Upper lobe of left lung (tissue), 6 donors: ENCODE measurements around the gene TENM4. TPM values are rescaled to one million over a fixed set of nuclear protein-coding genes. Genes with fewer than 3 reads are reported as not detected.

Experiments used
- ATAC-seq, 2 donors: fragments of 200-7000 bp; cut with Tn5 transposase; one replicate each; pipeline ENCODE4 v1.9.1; 2022; ENCODE audit warnings: mild to moderate bottlenecking in 2 of 2, moderate library complexity in 2 of 2; ENCODE audit not compliant: low FRiP score in 2 of 2
- DNase-seq, 2 donors: peaks; one replicate each; pipeline ENCODE4 v3.0.0-alpha.2; 2019 to 2020
- H3K27ac ChIP-seq, 4 donors: fragments of 200-600 bp; sonication (generic); one replicate each; pipeline ENCODE4 v1.5.1; 2016 to 2019
- H3K27me3 ChIP-seq, 4 donors: fragments of 200-600 bp; sonication (generic); one replicate each; pipeline ENCODE4 v1.5.1; 2017 to 2019
- H3K36me3 ChIP-seq, 4 donors: fragments of 200-600 bp; sonication (generic); one replicate each; pipeline ENCODE4 v1.5.1; 2016 to 2019
- H3K4me1 ChIP-seq, 4 donors: fragments of 200-600 bp; sonication (generic); one replicate each; pipeline ENCODE4 v1.5.1; 2018 to 2019
- H3K4me3 ChIP-seq, 4 donors: fragments of 200-600 bp; sonication (generic); one replicate each; pipeline ENCODE4 v1.5.1; 2017 to 2019; ENCODE audit warnings: mild to moderate bottlenecking in 2 of 4, moderate library complexity in 1 of 4
- H3K9me3 ChIP-seq, 4 donors: fragments of 200-600 bp; sonication (generic); one replicate each; pipeline ENCODE4 v1.5.1; 2018 to 2019
- EP300 ChIP-seq, 4 donors: sonication (generic); formaldehyde crosslinking; IDR thresholded peaks; one replicate each; pipeline ENCODE4 v1.5.1; 2017; ENCODE audit warnings: antibody characterized with exemption in 4 of 4, control low read depth in 2 of 4
- POLR2A ChIP-seq, 4 donors: fragments of 450-650 bp; IDR thresholded peaks; one replicate each; pipeline ENCODE4 v1.5.1; 2016 to 2017; ENCODE audit warnings: antibody characterized with exemption in 4 of 4, mild to moderate bottlenecking in 2 of 4
- POLR2AphosphoS5 ChIP-seq, 2 donors: sonication (generic); formaldehyde crosslinking; IDR thresholded peaks; one replicate each; pipeline ENCODE4 v1.5.1; 2017; ENCODE audit warnings: antibody characterized with exemption in 2 of 2
- WGBS, 2 donors: methylation state at CpG; one replicate each; pipeline ENCODE4 v1.1.5; 2017 to 2018; 5-methylcytosine and 5-hydroxymethylcytosine counted together
- total RNA-seq, 6 donors: library from RNA; depleted of rRNA in 4 of 6; stranded (reverse); fragments of >200 nt in 4 of 6; gene quantifications; one replicate each; pipeline versions ENCODE4 v1.1.0 to v1.2.1, GENCODE V29; 2016 to 2021
- TF ChIP-seq, protein P1 (sequence below), 6 experiments: fragments of 450-650 bp in 4 of 6; fragments of 200-600 bp in 2 of 6; sonication (generic) in 2 of 6; IDR thresholded peaks; one replicate each; pipeline ENCODE4 v1.5.1; 2016 to 2019; ENCODE audit warnings: antibody characterized with exemption in 6 of 6
- donor health status: DM: no; HTN: no; CAD: no; lungs with moderate emphysema.
- donor health status: DM: no; HTN: yes; CAD: no; lungs with severe emphysema.

Gene TENM4
- total RNA-seq, 6 donors from 2014 or later, result 0.11 to 20.0 (median 3.7) TPM

DNA sequence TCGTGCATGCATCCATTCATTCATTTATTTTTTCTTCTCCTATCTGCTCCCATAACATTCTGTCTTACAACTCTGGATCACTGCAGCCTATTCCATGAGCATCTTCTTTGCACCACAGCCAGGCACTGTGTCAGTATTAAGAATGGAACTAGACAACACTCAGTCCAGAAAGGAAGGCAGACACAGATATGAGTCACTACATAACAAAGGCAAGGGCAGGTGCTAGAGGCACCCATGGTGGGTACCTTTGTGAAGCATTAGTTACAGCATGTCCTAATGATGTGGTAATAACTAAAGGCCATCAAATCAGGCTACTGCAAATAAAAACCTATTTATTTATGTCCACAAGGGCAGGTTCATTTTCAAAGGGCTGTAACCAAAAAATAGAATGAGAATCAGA lies 28.1 kb downstream of the TENM4 start:
- Histone ChIP-seq H3K36me3 (no peaks in the 10 kb centered on the region), H3K4me3 (no peak overlapping the region), H3K9me3 (peaks cover 0 to 6% (median 0%) of the 10 kb centered on the region in 4 donors), H3K27me3 (no peaks in the 10 kb centered on the region), H3K4me1 (peaks cover 0 to 5% (median 0%) of the 10 kb centered on the region in 4 donors), H3K27ac (no peak overlapping the region)
- TF ChIP-seq EP300 (IDR thresholded peaks at IDR 0.05), result no peak
- TF ChIP-seq POLR2A (IDR thresholded peaks at IDR 0.05), result no peak
- TF ChIP-seq, protein P1, sequence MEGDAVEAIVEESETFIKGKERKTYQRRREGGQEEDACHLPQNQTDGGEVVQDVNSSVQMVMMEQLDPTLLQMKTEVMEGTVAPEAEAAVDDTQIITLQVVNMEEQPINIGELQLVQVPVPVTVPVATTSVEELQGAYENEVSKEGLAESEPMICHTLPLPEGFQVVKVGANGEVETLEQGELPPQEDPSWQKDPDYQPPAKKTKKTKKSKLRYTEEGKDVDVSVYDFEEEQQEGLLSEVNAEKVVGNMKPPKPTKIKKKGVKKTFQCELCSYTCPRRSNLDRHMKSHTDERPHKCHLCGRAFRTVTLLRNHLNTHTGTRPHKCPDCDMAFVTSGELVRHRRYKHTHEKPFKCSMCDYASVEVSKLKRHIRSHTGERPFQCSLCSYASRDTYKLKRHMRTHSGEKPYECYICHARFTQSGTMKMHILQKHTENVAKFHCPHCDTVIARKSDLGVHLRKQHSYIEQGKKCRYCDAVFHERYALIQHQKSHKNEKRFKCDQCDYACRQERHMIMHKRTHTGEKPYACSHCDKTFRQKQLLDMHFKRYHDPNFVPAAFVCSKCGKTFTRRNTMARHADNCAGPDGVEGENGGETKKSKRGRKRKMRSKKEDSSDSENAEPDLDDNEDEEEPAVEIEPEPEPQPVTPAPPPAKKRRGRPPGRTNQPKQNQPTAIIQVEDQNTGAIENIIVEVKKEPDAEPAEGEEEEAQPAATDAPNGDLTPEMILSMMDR (IDR thresholded peaks at IDR 0.05), result no peak
- TF ChIP-seq POLR2AphosphoS5 (IDR thresholded peaks at IDR 0.05), result no peak
- 74 to 87% methylated on average over 1 of the region's 1 CpG for WGBS, 2 donors
- DNase-seq (no peak), ATAC-seq (no peak)

DNA sequence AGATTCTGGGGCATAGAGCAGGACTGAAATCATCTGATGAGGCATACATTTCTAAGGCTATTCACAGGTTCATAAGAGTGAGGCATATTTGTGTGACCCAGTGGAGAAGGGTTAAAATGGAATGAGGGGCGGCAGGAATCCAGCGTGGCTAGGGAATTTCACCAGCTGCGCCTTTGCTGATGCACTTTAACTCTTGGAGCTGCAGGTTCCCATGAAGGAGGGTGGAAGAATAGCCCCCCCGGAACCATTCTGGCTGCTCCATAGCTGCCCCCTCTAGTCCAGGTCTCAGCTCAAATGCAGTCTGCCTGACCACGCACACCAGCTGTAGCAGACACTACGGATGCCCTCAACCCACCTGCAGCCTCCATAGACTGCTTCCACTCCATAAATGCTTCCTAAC lies 31.5 kb downstream of the TENM4 start:
- 77 to 85% methylated on average over 6 of the region's 6 CpGs for WGBS, 2 donors
- no peak overlapping the region for H3K27ac ChIP-seq
- no peak overlapping the region for H3K4me3 ChIP-seq
- no peaks in the 10 kb centered on the region for H3K9me3 ChIP-seq
- H3K36me3 ChIP-seq, result no peaks in the 10 kb centered on the region
- TF ChIP-seq, protein P1 (IDR thresholded peaks at IDR 0.05), result no peak
- TF ChIP-seq EP300 (IDR thresholded peaks at IDR 0.05), result no peak
- TF ChIP-seq POLR2A (IDR thresholded peaks at IDR 0.05), result no peak
- H3K4me1 ChIP-seq, result peaks cover 0 to 3% (median 0%) of the 10 kb centered on the region in 4 donors
- no peak for DNase-seq
- no peaks in the 10 kb centered on the region for H3K27me3 ChIP-seq
- ATAC-seq, result no peak

DNA sequence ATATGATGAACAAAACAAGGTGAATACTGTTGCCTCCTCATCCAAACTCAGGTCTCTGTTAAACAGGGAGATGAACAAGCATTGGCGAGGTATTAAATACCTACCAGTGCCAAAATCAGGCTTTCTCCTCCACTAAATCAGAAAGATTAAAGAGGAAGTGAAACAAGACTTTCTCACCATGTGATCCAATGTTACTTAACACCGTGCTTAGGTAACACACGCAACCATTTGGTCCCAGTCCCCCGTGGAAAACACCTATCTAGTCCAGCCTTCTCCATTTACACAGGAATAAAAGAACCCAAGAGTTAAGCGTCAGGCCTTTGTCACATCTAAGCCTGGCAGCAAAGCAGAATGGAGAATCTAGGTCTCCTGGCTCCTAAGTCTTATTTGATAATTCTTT lies 34.5 kb downstream of the TENM4 start:
- H3K4me1 ChIP-seq, result no peaks in the 10 kb centered on the region
- no peaks in the 10 kb centered on the region for H3K27me3 ChIP-seq
- no peaks in the 10 kb centered on the region for H3K36me3 ChIP-seq
- no peaks in the 10 kb centered on the region for H3K9me3 ChIP-seq
- H3K4me3 ChIP-seq, result no peak overlapping the region
- no peak overlapping the region for H3K27ac ChIP-seq
- no peak for ATAC-seq
- DNase-seq, result no peak
- 60 to 75% methylated on average over 5 of the region's 5 CpGs for WGBS, 2 donors
- TF ChIP-seq POLR2A (IDR thresholded peaks at IDR 0.05), result no peak
- TF ChIP-seq, protein P1 (IDR thresholded peaks at IDR 0.05), result no peak
- no peak for TF ChIP-seq POLR2AphosphoS5 (IDR thresholded peaks at IDR 0.05)
- TF ChIP-seq EP300 (IDR thresholded peaks at IDR 0.05), result no peak

DNA sequence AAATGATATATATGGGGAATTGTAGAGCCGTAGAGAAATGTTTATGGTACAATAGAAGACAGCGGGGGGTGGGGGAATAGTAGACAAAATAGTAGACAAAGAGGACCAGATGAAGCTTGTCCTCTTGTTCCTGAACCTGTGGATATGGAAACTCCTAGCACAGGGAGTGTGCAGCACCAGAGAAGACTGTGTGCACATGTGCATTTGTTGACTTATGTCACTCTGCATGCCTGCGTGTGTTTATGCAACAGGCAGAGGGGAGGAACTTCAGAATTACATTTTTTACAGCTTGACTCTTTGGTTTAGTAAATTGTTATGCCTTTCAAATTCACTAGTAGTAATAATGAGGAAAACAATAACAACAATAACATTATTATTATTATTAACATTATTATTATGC lies 36.0 kb downstream of the TENM4 start:
- Histone ChIP-seq H3K9me3 (no peaks in the 10 kb centered on the region), H3K4me1 (no peaks in the 10 kb centered on the region), H3K36me3 (no peaks in the 10 kb centered on the region), H3K27me3 (no peaks in the 10 kb centered on the region), H3K4me3 (no peak overlapping the region), H3K27ac (no peak overlapping the region)
- DNase-seq (no peak), ATAC-seq (no peak)
- TF ChIP-seq POLR2A (IDR thresholded peaks at IDR 0.05) (no peak), POLR2AphosphoS5 (IDR thresholded peaks at IDR 0.05) (no peak), EP300 (IDR thresholded peaks at IDR 0.05) (no peak)
- TF ChIP-seq, protein P1 (IDR thresholded peaks at IDR 0.05), result no peak
- WGBS, 2 donors, result 57 to 64% methylated on average over 3 of the region's 3 CpGs

DNA sequence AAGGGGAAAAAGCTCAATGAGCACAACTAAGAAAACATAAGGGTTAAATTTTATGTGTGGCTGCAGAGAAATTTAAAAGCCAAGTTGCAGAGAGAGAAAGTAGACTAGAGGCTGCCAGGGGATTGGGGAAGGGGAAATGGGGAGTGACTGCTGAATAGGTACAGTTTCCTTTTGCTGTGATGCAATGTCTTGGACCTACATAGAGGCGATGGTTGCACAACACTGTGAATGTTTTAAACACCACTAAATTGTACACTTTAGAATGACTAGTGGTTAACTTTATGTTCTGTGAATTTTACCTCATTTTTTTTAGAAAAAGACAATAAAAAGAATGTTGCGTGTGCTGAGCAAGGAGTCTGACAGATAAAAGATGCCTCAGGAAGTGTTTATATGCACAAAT lies 36.5 kb downstream of the TENM4 start:
- Histone ChIP-seq H3K27me3 (no peaks in the 10 kb centered on the region), H3K9me3 (no peaks in the 10 kb centered on the region), H3K4me3 (no peak overlapping the region), H3K36me3 (no peaks in the 10 kb centered on the region), H3K27ac (no peak overlapping the region), H3K4me1 (no peaks in the 10 kb centered on the region)
- DNase-seq (no peak), ATAC-seq (peak in 1 of 2 donors; percentile 40)
- WGBS, 2 donors, result 28 to 34% methylated on average over 2 of the region's 2 CpGs
- TF ChIP-seq EP300 (IDR thresholded peaks at IDR 0.05), result no peak
- TF ChIP-seq, protein P1 (IDR thresholded peaks at IDR 0.05), result no peak
- no peak for TF ChIP-seq POLR2A (IDR thresholded peaks at IDR 0.05)
- TF ChIP-seq POLR2AphosphoS5 (IDR thresholded peaks at IDR 0.05), result no peak
